Activated naive CD4-positive, alpha-beta T cell treated with anti-CD3 and anti-CD28 coated beads, Interleukin-2, amount 50 U/mL, for 24 hours (primary cell): ENCODE measurements around the gene SERPINB10.
A peak's percentile ranks its signal among the peaks of the same experiment; 100 is the strongest.
"Not testable (repeated sequence)": the region's sequence is repeated elsewhere in the genome, so short reads cannot be mapped to it uniquely, and the experiment has no call there.

Source experiments
- H3K27ac Mint-ChIP-seq: one replicate; pipeline ENCODE4 v1.8.0; 2021; ENCODE audit warnings: mild to moderate bottlenecking, mixed read lengths
- H3K27me3 Mint-ChIP-seq: one replicate; pipeline ENCODE4 v1.8.0; 2021; ENCODE audit warnings: mixed read lengths
- H3K36me3 Mint-ChIP-seq: one replicate; pipeline ENCODE4 v1.8.0; 2021; ENCODE audit warnings: mixed read lengths
- H3K4me1 Mint-ChIP-seq: one replicate; pipeline ENCODE4 v1.8.0; 2021; ENCODE audit warnings: mixed read lengths
- H3K4me3 Mint-ChIP-seq: one replicate; pipeline ENCODE4 v1.8.0; 2021; ENCODE audit warnings: mild to moderate bottlenecking, mixed read lengths
- H3K9me3 Mint-ChIP-seq: one replicate; pipeline ENCODE4 v1.8.0; 2021; ENCODE audit warnings: mixed read lengths

SERPINB10 gene

DNA sequence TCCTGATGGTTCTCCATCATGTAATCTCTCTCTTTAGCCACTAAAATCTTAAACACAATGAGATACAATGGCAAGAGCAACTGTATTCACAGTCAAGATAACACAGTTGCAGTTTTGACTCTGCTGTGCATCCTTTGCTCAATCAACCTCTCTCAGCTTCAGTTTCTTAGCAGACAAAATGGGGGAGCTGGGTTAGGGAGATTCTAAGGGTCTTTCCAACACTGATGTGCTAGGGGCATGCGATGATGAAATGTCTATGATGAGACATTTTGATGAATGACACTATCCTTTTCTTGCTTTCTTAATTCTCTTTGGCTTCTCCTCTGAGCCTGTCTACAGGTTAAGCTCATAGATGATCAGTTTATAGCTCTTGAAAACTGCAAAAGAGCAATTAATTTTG lies 1.1 kb downstream of the SERPINB10 start:
- Mint-ChIP-seq H3K27ac (no peak overlapping the region), H3K27me3 (peaks cover 23% of the 10 kb centered on the region), H3K4me1 (no peaks in the 10 kb centered on the region), H3K36me3 (no peaks in the 10 kb centered on the region), H3K9me3 (no peaks in the 10 kb centered on the region), H3K4me3 (no peak overlapping the region)

DNA sequence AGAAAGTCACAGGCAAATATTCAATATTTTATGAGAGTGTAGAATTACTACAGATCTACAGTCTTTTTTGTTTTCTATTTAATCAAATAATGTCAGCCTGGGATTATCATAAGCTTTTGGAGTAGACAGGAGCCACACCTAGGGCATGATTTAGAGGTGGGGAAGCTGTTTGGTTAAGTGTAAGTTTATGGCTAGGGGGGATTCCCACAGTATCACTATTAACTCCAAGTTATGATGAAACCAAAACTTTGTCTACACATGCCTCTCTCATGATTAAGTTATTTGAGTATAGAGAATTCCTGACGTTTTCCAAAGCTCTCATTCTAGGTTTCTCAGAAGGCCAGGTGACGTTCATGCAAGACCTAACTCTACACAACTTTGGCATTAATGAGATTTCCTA lies 2.1 kb downstream of the SERPINB10 start:
- Mint-ChIP-seq H3K4me3 (no peak overlapping the region), H3K27me3 (peaks cover 25% of the 10 kb centered on the region), H3K9me3 (no peaks in the 10 kb centered on the region), H3K36me3 (no peaks in the 10 kb centered on the region), H3K4me1 (no peaks in the 10 kb centered on the region), H3K27ac (no peak overlapping the region)

DNA sequence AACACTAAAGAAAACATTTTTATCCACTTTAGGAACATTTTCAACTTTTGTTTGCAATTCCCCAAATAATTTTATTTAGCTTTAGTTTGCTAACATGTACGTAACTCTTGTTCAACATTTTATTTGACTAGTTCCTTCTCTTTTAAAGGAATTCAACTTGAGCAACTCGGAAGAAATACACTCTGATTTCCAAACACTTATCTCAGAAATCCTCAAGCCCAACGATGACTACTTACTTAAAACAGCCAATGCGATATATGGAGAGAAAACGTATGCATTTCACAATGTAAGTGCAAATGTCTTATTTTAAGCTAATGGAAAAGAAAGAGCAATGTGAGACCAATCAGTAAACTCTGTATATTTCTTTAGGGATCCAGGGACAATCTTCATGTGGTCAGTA lies 10.1 kb downstream of the SERPINB10 start:
- no peaks in the 10 kb centered on the region for H3K4me1 Mint-ChIP-seq
- no peaks in the 10 kb centered on the region for H3K9me3 Mint-ChIP-seq
- H3K36me3 Mint-ChIP-seq = no peaks in the 10 kb centered on the region
- H3K27me3 Mint-ChIP-seq = peaks cover 21% of the 10 kb centered on the region
- H3K4me3 Mint-ChIP-seq = no peak overlapping the region
- no peak overlapping the region for H3K27ac Mint-ChIP-seq

DNA sequence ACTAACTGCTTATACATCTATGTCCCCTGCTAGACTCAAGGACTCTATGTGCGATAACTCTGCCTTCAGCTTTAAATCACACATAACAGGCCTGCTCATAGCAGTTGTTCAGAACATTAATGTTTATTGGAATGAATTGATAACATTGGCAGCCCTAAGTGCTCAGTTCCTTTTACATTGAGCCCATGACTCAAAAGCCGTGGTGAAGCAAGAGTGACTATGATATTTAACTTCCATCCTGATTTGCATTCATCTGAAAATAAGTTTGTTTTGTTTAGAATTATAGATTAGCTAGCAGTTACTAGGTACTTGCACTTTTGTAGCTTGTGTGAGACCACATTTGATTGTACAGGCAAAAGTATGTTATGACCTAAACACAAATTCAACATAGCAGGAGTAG lies 14.3 kb downstream of the SERPINB10 start:
- H3K4me1 Mint-ChIP-seq = no peaks in the 10 kb centered on the region

DNA sequence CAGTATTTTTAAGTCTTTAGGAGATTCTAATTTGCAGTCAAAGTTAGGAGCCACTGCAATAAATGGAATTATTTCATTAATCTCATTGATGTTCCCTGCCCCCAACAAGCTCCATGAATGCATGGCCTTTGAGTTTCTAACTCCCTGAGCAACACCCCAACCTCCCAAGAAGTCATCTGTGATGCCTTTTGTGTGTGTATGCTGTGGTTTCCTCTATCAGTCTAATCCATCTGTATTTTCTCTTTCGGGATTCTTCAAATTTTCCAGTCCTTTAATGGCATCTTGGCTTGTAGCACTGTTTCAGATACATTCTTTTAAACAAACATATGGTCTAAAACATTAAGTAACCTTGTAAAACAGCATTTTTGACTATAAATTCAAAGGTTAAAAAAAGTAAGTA lies 16.8 kb downstream of the SERPINB10 start:
- Mint-ChIP-seq H3K36me3 (no peaks in the 10 kb centered on the region), H3K27ac (no peak overlapping the region), H3K4me1 (no peaks in the 10 kb centered on the region), H3K9me3 (no peaks in the 10 kb centered on the region), H3K4me3 (no peak overlapping the region), H3K27me3 (peaks cover 15% of the 10 kb centered on the region)

More for the DNA sequence above, 14.3 kb downstream of the SERPINB10 start:
- H3K9me3 Mint-ChIP-seq = no peaks in the 10 kb centered on the region
- H3K27me3 Mint-ChIP-seq = peaks cover 15% of the 10 kb centered on the region
- no peak overlapping the region for H3K4me3 Mint-ChIP-seq
- H3K27ac Mint-ChIP-seq = no peak overlapping the region
- no peaks in the 10 kb centered on the region for H3K36me3 Mint-ChIP-seq

DNA sequence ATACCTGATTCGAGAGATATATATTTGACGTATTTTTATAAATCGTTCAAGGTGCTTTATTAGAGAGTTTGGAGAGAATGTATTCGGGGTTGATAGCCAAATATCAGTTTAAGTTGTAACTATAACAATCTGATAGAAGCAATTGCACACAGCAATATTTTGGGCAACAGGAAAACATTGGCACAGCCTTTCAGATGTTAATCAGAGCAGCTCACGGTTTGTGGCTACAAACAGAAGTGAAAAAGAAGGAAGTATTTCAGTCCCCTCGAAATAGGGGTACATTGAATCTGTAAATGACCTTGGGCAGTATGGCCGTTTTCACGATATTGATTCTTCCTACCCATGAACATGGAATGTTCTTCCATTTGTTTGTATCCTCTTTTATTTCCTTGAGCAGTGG lies 20.6 kb downstream of the SERPINB10 start:
- Mint-ChIP-seq H3K9me3 (no peaks in the 10 kb centered on the region), H3K4me1 (no peaks in the 10 kb centered on the region), H3K27ac (no peak overlapping the region), H3K4me3 (no peak overlapping the region), H3K36me3 (no peaks in the 10 kb centered on the region), H3K27me3 (peaks cover 14% of the 10 kb centered on the region)

DNA sequence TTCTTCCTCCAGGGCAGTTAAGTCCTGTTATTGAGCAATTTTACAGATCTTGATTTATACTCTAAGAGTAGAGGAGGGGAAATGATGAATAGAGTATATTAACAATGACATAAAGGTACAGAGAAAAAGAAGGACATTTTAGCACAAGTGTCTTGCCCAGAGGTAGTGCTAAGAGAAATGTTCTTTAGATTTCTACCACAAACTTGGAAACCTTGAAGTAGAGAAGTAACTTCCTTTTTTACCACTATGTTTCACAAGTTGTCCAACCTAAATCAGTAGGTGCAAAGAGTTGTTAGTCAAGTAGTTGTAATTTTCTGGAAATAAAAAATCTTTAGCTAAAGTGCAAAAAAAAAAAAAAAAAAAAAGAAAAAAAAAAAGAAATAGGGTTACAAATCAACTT lies 21.6 kb downstream of the SERPINB10 start:
- H3K36me3 Mint-ChIP-seq, H3K4me3 Mint-ChIP-seq, H3K27ac Mint-ChIP-seq, H3K9me3 Mint-ChIP-seq, H3K4me1 Mint-ChIP-seq: not testable (repeated sequence)
- peaks cover 17% of the 10 kb centered on the region for H3K27me3 Mint-ChIP-seq

DNA sequence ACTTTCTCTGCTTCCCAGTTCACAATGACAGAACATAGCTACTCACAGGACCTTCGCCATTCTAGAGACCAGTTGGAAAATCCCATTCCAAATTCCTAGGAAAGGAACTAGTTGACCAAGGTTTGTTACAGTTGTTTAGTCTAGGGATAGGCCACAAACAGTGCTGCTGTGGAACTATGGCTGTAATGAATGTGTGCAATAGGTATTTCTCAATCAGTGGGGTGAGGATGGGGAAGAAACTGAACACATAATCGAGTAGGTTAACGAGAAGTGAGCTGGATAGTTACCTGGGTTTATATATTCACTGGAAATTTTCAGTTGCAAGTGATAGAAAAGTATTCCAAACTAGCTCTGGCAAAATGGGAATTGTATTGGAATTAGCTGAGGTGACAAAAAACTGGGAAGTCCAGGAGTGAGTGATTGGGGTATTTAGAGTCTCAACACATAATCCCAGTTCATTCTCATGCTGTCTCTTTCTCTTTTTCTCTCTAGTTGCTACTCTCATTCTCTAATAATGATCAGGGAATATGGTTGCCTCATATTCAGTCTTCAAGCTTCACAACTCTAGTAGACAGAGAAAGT lies 23.1 kb downstream of the SERPINB10 start:
- Mint-ChIP-seq H3K4me1 (no peaks in the 10 kb centered on the region), H3K4me3 (no peak overlapping the region), H3K9me3 (no peaks in the 10 kb centered on the region), H3K36me3 (no peaks in the 10 kb centered on the region), H3K27me3 (peaks cover 23% of the 10 kb centered on the region), H3K27ac (no peak overlapping the region)

DNA sequence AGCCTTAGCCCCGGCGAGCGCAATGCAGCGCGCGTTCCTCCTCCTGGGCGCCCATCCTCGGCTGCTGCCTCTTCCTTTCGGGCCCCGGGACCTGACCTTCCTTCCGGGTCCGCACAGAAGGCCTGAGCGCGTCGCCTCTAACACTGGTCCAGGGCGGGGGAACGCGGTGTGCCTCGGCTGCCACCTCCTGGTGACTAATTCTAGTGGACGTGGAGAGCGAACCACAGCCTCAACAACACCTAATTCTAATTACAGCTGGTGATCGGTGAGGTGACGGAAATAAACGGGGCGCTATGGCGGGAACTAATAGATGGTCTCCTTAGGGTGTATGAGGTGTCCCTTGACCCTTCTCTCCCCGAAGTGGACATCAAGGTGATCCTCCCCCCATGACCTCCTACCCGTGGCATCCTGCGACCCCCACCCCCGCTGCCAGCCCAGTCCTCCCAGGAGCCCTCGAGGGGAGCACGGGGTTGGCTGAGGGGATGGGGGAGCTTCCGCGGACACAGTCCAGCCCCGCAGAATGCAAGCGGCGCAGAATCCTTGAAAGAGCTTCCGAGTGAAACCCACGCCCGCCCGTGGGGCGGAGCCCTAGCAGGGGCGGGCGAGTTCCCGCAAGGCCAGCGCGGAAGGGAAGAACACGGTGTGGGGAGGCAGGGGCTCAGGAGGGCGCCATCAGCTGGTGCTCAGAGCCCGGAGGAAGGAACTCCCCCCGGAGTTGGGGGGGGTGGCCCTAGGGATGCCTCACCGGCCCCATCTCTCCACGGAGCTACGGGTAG lies 28.6 kb downstream of the SERPINB10 start:
- peak overlapping the region; percentile 45 for H3K4me3 Mint-ChIP-seq
- no peak overlapping the region for H3K27ac Mint-ChIP-seq
- no peaks in the 10 kb centered on the region for H3K9me3 Mint-ChIP-seq
- peaks cover 3% of the 10 kb centered on the region for H3K4me1 Mint-ChIP-seq
- peaks cover 18% of the 10 kb centered on the region for H3K27me3 Mint-ChIP-seq
- no peaks in the 10 kb centered on the region for H3K36me3 Mint-ChIP-seq

DNA sequence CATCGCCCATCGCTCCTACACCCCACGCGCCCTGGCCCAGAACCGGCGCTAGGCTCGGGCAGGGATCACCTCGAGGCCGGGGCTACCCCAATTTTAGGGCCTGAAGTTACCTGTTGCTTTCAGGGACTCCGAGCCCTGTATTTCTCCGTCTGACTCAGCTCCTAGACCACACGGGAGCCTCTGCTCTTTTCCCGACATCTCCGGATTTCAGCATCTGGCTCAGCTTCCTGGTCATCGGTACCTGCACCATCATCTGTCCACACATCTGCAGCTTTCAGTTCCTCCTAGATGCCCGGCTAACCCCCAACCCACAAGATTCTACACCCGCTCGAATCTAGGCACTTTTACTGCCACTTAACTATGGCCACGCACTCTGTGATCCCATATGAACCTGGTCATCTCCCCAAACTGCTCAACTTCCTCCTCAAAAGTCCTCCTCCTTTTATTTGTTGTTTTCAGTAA lies 29.2 kb downstream of the SERPINB10 start:
- Mint-ChIP-seq H3K4me3 (no peak overlapping the region), H3K9me3 (no peaks in the 10 kb centered on the region), H3K36me3 (no peaks in the 10 kb centered on the region), H3K27me3 (peaks cover 16% of the 10 kb centered on the region), H3K4me1 (peaks cover 3% of the 10 kb centered on the region), H3K27ac (no peak overlapping the region)

DNA sequence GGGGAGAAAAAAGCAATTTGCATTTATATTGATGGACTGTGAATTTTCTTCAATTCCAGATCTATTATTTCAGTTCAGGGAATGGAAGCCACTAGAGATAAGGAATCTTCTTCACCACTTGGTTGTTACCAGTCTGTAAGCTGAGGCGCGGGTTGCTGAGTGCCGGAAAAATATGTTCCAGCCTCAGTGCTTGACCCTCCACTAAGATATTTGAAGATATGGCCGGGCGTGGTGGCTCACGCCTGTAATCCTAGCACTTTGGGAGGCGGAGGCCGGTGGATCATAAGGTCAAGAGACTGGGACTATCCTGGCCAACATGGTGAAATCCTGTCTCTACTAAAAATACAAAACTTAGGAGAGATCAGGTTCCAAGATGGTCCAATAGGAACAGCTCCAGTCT lies 32.2 kb downstream of the SERPINB10 start:
- Mint-ChIP-seq H3K9me3 (no peaks in the 10 kb centered on the region), H3K4me3 (no peak overlapping the region), H3K27ac (no peak overlapping the region), H3K36me3 (no peaks in the 10 kb centered on the region), H3K27me3 (peaks cover 27% of the 10 kb centered on the region), H3K4me1 (peaks cover 3% of the 10 kb centered on the region)

DNA sequence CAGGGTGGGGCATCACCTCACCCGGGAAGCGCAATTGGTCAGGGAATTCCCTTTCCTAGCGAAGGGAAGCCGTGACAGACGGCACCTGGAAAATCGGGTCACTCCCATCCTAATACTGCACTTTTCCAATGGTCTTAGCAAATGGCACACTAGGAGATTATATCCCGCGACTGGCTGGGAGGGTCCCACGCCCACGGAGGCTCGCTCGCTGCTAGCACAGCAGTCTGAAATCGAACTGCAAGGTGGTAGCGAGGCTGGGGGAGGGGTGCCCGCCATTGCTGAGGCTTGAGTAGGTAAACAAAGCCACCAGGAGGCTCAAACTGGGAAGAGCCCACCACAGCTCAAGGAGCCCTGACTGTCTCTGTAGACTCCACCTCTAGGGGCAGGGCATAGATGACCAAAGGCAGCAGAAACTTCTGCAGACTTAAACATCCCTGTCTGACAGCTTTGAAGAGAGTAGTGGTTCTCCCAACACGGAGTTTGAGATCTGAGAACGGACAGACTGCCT lies 32.8 kb downstream of the SERPINB10 start:
- peaks cover 25% of the 10 kb centered on the region for H3K27me3 Mint-ChIP-seq
- not testable (repeated sequence) for H3K36me3 Mint-ChIP-seq, H3K27ac Mint-ChIP-seq, H3K4me3 Mint-ChIP-seq, H3K4me1 Mint-ChIP-seq, H3K9me3 Mint-ChIP-seq

DNA sequence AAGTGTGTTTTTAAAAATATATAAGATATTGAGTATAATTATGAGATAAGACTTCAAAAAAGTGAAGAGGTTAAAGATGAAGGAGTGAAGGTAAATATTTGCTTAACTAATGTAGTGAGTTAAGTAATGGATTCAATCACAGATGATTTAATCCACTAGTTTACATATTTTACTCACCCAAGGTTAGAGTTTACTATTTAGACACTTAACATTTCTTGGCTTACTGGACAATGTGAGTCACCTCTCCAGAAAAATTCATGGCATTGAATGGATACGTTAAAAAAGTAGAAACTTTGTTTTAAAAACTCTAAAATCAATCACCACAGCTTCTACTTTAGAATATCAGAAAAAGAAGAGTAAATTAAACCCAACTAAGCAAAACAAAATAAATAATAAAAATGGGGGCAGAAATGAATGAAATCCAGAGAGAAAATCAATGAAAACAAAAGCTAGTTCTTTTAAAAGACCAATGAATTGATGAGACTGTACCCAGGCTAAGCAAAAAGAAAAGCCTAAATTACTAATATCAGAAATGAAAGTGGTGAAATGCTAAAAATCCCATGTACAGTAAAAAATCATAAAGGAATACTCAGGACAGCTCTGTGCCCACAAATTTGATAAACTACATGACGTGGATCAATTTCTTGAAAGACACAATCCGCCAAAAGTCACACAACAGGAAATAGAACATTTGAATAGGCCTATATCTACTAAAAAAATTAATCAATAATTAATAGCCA lies 39.5 kb downstream of the SERPINB10 start:
- H3K27me3 Mint-ChIP-seq = peaks cover 40% of the 10 kb centered on the region

DNA sequence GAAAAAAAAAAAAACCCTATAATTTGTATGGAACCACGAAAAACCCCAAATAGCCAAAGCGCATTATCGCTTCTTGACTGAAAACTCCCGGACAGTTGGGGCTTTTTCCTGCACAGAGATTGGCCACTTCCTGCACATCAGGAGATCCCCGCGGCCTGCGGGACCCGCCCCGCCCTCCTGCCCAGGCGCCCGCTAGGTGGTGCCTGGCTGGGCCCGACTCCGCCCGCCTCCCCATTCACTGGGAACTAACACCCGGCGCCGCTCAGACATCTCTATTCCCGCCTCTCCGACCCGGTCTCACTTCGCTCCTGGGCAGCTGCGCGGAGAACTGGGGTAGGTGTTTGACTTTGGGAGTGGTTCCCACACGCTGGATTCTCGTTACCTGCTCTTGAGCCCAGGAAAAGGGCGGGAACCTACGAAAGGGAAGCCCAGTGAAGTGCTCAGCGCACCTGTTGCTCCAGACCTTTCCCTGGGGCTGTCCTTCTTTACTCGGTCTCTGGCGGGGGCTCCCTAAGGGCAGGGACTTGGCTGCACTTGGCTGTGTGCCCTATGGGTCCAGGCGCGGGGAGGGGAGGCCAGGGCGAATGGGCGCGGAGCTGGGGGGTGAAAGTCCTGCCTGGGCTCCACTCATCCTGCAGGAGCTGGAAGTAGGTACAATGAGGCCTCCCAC lies 41.4 kb downstream of the SERPINB10 start, which contains the start of gene HMSD:
Gene HMSD, plus strand, starts transcription at position 234 of the 670 bp plus-strand sequence. CDS start 4,155 bp downstream, outside the sequence.
- H3K27me3 Mint-ChIP-seq = peaks cover 25% of the 10 kb centered on the region
- H3K36me3 Mint-ChIP-seq = peaks cover 3% of the 10 kb centered on the region
- peaks cover 30% of the 10 kb centered on the region for H3K4me1 Mint-ChIP-seq
- H3K9me3 Mint-ChIP-seq = peaks cover 5% of the 10 kb centered on the region
- no peak within 1 kb of the TSS for H3K27ac Mint-ChIP-seq
- peak within 1 kb of the TSS; percentile 38 for H3K4me3 Mint-ChIP-seq

More for the DNA sequence above, 39.5 kb downstream of the SERPINB10 start:
- Mint-ChIP-seq H3K9me3 (peaks cover 5% of the 10 kb centered on the region), H3K4me3 (no peak overlapping the region), H3K4me1 (peaks cover 30% of the 10 kb centered on the region), H3K27ac (no peak overlapping the region), H3K36me3 (peaks cover 3% of the 10 kb centered on the region)

DNA sequence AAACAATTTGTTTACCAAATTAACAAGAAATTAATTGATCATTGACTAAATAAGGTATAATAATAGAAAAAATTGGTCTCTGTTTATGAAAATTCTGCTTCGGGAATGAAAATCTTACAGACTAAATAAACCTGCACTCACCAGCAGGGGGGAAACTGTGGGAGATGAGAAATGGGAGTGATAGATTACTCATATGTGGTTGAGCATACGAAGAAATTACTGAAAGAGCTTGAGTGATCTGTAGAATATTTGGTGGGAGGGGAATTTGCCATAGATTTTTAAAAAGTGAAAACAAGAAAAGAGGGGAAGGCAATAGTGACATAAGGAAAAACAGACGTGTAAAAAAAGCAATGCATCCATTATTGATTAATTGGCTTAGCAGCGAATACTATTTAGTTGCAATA lies 43.5 kb downstream of the SERPINB10 start:
- Mint-ChIP-seq H3K4me1 (peaks cover 30% of the 10 kb centered on the region), H3K9me3 (peaks cover 5% of the 10 kb centered on the region), H3K27me3 (peaks cover 27% of the 10 kb centered on the region), H3K4me3 (no peak overlapping the region), H3K36me3 (peaks cover 3% of the 10 kb centered on the region), H3K27ac (peak overlapping the region; percentile 14)
